Gastroesophageal sphincter (tissue), 4 donors: ENCODE results near the gene KRT27. TPM values are rescaled to one million over a fixed set of nuclear protein-coding genes. Genes with fewer than 3 reads are reported as not detected.

Experiments used
- ATAC-seq: fragments of 150-250 bp; one replicate; pipeline ENCODE4 v1.9.1; 2016; ENCODE audit warnings: mild to moderate bottlenecking, moderate library complexity
- H3K27ac ChIP-seq, 4 donors: fragments of 200-600 bp; sonication (generic) in 3 of 4; 1 replicate in 3 of 4; 2 replicates in 1 of 4; pipeline ENCODE4 v1.5.1; 2016 to 2019
- H3K27me3 ChIP-seq: fragments of 200-600 bp; sonication (generic); one replicate; pipeline ENCODE4 v1.5.1; 2019
- H3K36me3 ChIP-seq, 2 donors: fragments of 200-600 bp; sonication (generic); one replicate each; pipeline ENCODE4 v1.5.1; 2019; ENCODE audit warnings: control low read depth in 1 of 2
- H3K4me1 ChIP-seq, 3 donors: fragments of 200-600 bp; sonication (generic); 1 replicate in 2 of 3; 2 replicates in 1 of 3; pipeline ENCODE4 v1.5.1; 2016 to 2019; ENCODE audit warnings: control low read depth in 2 of 3
- H3K4me3 ChIP-seq, 2 donors: fragments of 200-600 bp; sonication (generic); one replicate each; pipeline ENCODE4 v1.5.1; 2019; ENCODE audit warnings: mild to moderate bottlenecking in 1 of 2, moderate library complexity in 1 of 2
- H3K9me3 ChIP-seq, 3 donors: fragments of 200-600 bp; sonication (generic); one replicate each; pipeline ENCODE4 v1.5.1; 2017 to 2019; ENCODE audit warnings: control low read depth in 2 of 3
- EP300 ChIP-seq: sonication (generic); formaldehyde crosslinking; IDR thresholded peaks from one replicate; pipeline ENCODE4 v1.6.1; 2017; ENCODE audit warnings: antibody characterized with exemption, mild to moderate bottlenecking
- POLR2A ChIP-seq, 2 donors: fragments of 450-650 bp; IDR thresholded peaks; one replicate each; pipeline ENCODE4 v1.6.1; 2017; ENCODE audit warnings: antibody characterized with exemption in 2 of 2, mild to moderate bottlenecking in 2 of 2, moderate library complexity in 1 of 2
- POLR2AphosphoS5 ChIP-seq: sonication (generic); formaldehyde crosslinking; IDR thresholded peaks from one replicate; pipeline ENCODE4 v1.6.1; 2017; ENCODE audit warnings: antibody characterized with exemption
- WGBS, 2 donors: methylation state at CpG; one replicate each; pipeline ENCODE4 v1.1.5; 2018; ENCODE audit warnings: low coverage in 1 of 2; 5-methylcytosine and 5-hydroxymethylcytosine counted together
- total RNA-seq, 4 donors: library from RNA; depleted of rRNA; stranded (reverse); fragments of >200 nt; gene quantifications; one replicate each; pipeline ENCODE4 v1.1.0, GENCODE V29; 2016
- TF ChIP-seq, protein P1 (sequence below), 4 experiments: fragments of 200-600 bp in 2 of 4; fragments of 450-650 bp in 2 of 4; sonication (generic) in 1 of 4; IDR thresholded peaks; one replicate each; pipeline ENCODE4 v1.5.1; 2017 to 2019; ENCODE audit warnings: antibody characterized with exemption in 4 of 4, mild to moderate bottlenecking in 2 of 4, moderate library complexity in 2 of 4

The KRT27 gene
- total RNA-seq, 4 donors from 2014 or later, result not detected

DNA sequence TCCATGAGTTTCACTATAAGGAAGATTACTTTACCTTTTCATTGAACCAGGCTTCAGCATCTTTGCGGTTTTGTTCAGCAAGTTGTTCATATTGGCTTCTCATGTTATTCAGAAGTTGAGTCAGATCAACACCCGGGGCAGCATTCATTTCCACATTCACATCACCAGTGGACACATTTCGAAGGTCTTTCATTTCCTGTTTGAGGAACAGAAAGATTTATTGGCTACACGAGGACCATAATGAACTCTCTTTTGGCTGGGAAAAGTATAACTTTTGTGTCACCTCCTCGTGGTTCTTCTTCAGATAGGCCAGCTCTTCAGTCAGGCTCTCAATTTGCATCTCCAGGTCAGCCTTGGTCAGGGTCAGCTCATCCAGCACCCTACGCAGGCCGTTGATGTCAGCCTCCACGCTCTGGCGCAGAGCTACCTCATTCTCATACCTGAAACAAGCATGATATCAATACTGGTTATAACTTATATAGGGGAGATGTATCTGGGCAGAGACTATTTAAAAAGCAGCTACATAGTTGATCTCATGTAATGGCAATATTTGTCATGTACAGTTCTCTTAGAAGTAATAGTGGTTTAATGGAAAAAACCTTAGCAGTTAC is 38.0 kb upstream of the KRT27 start:
- H3K27ac ChIP-seq, result peak overlapping the region in 2 of 4 donors; percentile 90 to 92
- TF ChIP-seq POLR2A (IDR thresholded peaks at IDR 0.05) (no peak), EP300 (no peak), POLR2AphosphoS5 (no peak)
- TF ChIP-seq, protein P1, sequence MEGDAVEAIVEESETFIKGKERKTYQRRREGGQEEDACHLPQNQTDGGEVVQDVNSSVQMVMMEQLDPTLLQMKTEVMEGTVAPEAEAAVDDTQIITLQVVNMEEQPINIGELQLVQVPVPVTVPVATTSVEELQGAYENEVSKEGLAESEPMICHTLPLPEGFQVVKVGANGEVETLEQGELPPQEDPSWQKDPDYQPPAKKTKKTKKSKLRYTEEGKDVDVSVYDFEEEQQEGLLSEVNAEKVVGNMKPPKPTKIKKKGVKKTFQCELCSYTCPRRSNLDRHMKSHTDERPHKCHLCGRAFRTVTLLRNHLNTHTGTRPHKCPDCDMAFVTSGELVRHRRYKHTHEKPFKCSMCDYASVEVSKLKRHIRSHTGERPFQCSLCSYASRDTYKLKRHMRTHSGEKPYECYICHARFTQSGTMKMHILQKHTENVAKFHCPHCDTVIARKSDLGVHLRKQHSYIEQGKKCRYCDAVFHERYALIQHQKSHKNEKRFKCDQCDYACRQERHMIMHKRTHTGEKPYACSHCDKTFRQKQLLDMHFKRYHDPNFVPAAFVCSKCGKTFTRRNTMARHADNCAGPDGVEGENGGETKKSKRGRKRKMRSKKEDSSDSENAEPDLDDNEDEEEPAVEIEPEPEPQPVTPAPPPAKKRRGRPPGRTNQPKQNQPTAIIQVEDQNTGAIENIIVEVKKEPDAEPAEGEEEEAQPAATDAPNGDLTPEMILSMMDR (IDR thresholded peaks at IDR 0.05), result no peak
- 85 to 92% methylated on average over 4 to 8 of the region's 9 CpGs for WGBS, 2 donors
- peaks cover 0 to 24% (median 4%) of the 10 kb centered on the region in 3 donors for H3K4me1 ChIP-seq
- H3K36me3 ChIP-seq, result peaks cover 0 to 20% of the 10 kb centered on the region in 2 donors
- H3K9me3 ChIP-seq, result no peaks in the 10 kb centered on the region
- ATAC-seq, result no peak
- no peak overlapping the region for H3K4me3 ChIP-seq
- no peaks in the 10 kb centered on the region for H3K27me3 ChIP-seq

DNA sequence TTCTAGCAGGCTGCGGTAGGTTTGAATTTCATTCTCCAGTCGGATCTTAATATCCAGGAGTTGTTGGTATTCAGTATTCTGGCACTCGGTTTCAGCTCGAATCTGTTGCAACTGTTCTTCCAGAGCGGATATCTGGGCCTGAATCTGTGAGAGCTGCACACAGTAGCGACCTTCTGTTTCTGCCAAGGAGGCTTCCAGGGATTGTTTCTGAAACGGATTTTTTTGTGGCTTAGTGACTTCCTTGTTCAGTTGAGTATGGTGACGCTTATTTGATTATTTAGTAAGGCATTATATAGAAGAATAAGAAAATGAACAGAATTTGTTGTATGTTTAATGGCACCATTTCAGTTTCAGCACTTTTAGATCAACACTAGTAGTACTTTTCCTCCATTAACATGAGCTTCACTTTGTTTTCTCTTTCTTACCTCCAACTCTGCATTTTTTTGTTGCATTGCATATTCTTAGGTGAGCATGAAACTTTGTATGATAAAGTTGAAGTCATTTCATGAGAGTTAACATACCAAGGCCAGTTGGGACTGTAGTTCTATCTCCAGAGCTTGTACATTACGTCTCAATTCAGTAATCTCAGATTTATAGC is 37.3 kb upstream of the KRT27 start:
- Histone ChIP-seq H3K4me3 (peak overlapping the region; percentile 80 to 91), H3K27me3 (no peaks in the 10 kb centered on the region), H3K9me3 (no peaks in the 10 kb centered on the region), H3K27ac (peak overlapping the region; percentile 66 to 92 (median 88)), H3K4me1 (peaks cover 0 to 24% (median 4%) of the 10 kb centered on the region in 3 donors), H3K36me3 (peaks cover 0 to 20% of the 10 kb centered on the region in 2 donors)
- ATAC-seq, result peak; percentile 42
- 43 to 47% methylated on average over 9 of the region's 9 CpGs for WGBS, 2 donors
- no peak for TF ChIP-seq POLR2A (IDR thresholded peaks at IDR 0.05)

DNA sequence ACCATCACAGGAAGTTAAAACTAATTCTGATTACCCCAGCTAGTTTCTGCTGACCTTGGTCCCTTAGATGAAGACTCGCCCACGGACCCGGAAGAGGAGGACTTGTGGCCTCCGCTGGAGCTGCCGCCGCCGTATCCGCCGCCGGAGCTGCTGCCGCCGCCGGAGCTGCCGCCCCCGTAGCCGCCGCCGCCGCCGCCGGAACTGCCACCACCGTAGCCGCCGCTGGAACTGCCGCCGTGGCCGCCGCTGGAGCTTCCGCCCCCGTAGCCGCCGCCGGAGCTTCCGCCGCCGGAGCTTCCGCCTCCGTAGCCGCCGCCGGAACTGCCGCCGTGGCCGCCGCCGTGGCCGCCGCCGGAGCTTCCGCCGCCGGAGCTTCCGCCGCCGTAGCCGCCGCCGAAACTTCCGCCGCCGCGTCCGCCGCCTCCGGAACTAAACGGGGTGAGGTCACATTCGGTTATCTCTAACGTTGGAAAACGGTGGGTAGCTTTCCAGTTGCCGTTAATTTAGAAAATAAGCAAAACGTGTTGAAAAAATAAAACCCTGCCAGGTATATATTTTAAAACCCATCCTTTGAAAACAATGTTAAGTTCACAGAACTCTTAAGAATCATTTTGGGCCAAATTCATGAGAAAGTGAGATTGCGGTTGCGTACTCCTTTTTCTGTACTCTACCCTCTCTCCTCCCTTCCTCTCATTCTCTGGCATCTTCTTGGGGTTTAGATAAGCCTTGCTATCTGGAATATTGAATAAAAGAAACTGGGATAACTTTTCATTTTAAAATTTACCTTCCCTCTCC is 36.6 kb upstream of the KRT27 start:
- Histone ChIP-seq H3K27me3 (no peaks in the 10 kb centered on the region), H3K4me1 (peaks cover 0 to 24% (median 4%) of the 10 kb centered on the region in 3 donors), H3K27ac (peak overlapping the region; percentile 87 to 92 (median 90)), H3K4me3 (peak overlapping the region; percentile 80 to 91), H3K36me3 (peaks cover 0 to 20% of the 10 kb centered on the region in 2 donors), H3K9me3 (no peaks in the 10 kb centered on the region)
- TF ChIP-seq POLR2AphosphoS5 (peak; percentile 58), EP300 (no peak), POLR2A (IDR thresholded peaks at IDR 0.05) (peak; percentile 62 to 70)
- TF ChIP-seq, protein P1 (IDR thresholded peaks at IDR 0.05), result peak in 1 of 4 experiments; percentile 9
- ATAC-seq, result peak; percentile 97
- WGBS, 2 donors, result 3 to 5% methylated on average over 7 to 14 of the region's 73 CpGs

DNA sequence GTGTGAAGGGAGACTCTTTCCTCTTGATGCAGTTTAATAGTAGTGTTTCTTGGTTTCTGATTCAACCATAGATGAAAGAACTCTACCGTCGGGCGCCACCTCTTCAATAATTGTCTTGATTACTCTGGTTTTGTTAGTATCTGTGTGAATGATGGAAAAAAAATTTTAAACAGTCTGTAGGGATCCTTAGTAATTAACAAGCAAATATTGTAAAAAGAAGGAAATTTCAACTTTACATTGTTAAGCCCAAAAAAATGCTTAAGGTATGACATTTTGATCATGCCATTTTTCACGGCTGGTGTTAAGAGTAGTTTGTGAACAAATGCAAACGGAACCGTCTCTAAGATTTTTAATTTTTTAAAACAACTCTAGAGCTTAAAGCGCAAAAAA is 36.0 kb upstream of the KRT27 start:
- Histone ChIP-seq H3K9me3 (no peaks in the 10 kb centered on the region), H3K36me3 (peaks cover 0 to 20% of the 10 kb centered on the region in 2 donors), H3K4me3 (peak overlapping the region; percentile 80 to 91), H3K4me1 (peaks cover 0 to 24% (median 4%) of the 10 kb centered on the region in 3 donors), H3K27ac (peak overlapping the region; percentile 87 to 92 (median 90)), H3K27me3 (no peaks in the 10 kb centered on the region)
- WGBS, 2 donors, result 13 to 18% methylated on average over 7 of the region's 7 CpGs
- TF ChIP-seq EP300 (no peak), POLR2A (IDR thresholded peaks at IDR 0.05) (no peak), POLR2AphosphoS5 (no peak)
- TF ChIP-seq, protein P1 (IDR thresholded peaks at IDR 0.05), result no peak
- ATAC-seq, result no peak

DNA sequence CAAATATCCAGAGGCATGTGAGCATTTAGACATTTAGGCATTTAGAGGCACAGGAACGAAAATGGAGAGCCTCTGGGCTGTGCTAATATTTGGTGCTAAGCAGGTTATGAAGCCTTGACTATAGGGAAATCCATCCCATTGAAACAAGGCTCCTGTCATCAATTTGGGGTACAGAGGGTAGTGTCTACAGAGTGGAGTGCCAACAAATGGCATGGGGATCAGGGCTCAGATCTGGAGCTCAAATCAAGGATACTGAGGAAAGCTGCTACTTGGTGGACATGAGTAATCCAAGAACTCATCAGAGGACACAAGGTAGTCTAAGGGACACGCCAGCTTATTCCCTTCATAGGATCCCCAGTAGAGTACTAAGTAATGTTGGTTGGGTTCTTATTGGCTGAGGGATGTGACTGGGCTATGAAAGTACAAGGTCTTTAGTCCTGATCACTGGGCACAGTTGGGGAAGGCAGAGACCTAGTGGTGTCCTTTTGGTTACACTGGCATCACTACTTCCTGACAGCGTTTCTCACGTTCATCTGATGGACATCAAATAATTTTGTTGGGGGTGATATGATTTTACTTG is 34.8 kb upstream of the KRT27 start:
- peaks cover 9% of the 10 kb centered on the region for H3K27me3 ChIP-seq
- no peaks in the 10 kb centered on the region for H3K9me3 ChIP-seq
- no peak overlapping the region for H3K4me3 ChIP-seq
- no peak overlapping the region for H3K27ac ChIP-seq
- H3K36me3 ChIP-seq, result peaks cover 0 to 15% of the 10 kb centered on the region in 2 donors
- TF ChIP-seq POLR2A (IDR thresholded peaks at IDR 0.05) (no peak), EP300 (no peak), POLR2AphosphoS5 (no peak)
- TF ChIP-seq, protein P1 (IDR thresholded peaks at IDR 0.05), result no peak
- H3K4me1 ChIP-seq, result peaks cover 0 to 24% (median 4%) of the 10 kb centered on the region in 3 donors
- no peak for ATAC-seq
- 94 to 100% methylated on average over 3 of the region's 4 CpGs for WGBS, 2 donors
